Pancreas (tissue), 10 donors: ENCODE data around the gene ZNF727. TPM values are rescaled to one million over a fixed set of nuclear protein-coding genes. Genes with fewer than 3 reads are reported as not detected.
"Not testable (repeated sequence)": the region's sequence is repeated elsewhere in the genome, so short reads cannot be mapped to it uniquely, and the experiment has no call there.

ENCODE experiments used
- ATAC-seq, 4 donors: fragments of 200-7000 bp; cut with Tn5 transposase; one replicate each; pipeline versions ENCODE4 v1.8.0 to v1.9.1; 2020; ENCODE audit warnings: mild to moderate bottlenecking in 4 of 4, moderate library complexity in 4 of 4
- DNase-seq, 6 donors: peaks; one replicate each; pipeline ENCODE4 v3.0.0-alpha.2; 2020
- FAIRE-seq: peaks from 2 replicates; lab custom pipeline; 2012; peaks lifted over from hg19 to GRCh38; lab: Jason Lieb, UNC
- H3K27ac ChIP-seq, 4 donors: fragments of 200-600 bp; sonication (generic); 1 replicate in 3 of 4; 2 replicates in 1 of 4; pipeline versions ENCODE4 v1.5.0 to v1.8.0; 2020
- H3K27me3 ChIP-seq, 4 donors: fragments of 200-600 bp; one replicate each; pipeline ENCODE4 v1.8.0; 2021
- H3K36me3 ChIP-seq, 3 donors: fragments of 200-600 bp; sonication (generic) in 1 of 3; one replicate each; pipeline versions ENCODE4 v1.5.0 to v1.8.0; 2020 to 2021
- H3K4me1 ChIP-seq, 3 donors: fragments of 200-600 bp; one replicate each; pipeline ENCODE4 v1.8.0; 2021
- H3K4me3 ChIP-seq, 4 donors: fragments of 200-600 bp; sonication (generic) in 2 of 4; one replicate each; pipeline versions ENCODE4 v1.5.0 to v1.8.0; 2020 to 2021
- H3K9me3 ChIP-seq, 4 donors: fragments of 200-600 bp; one replicate each; pipeline ENCODE4 v1.8.0; 2021
- WGBS, 2 donors: extraction: QIAGEN DNeasy Blood & Tissue Kit; methylation state at CpG; one replicate each; pipeline ENCODE4 v1.1.7; 2013; 5-methylcytosine and 5-hydroxymethylcytosine counted together
- intact Hi-C, 3 donors: fragments of 100-400 bp; cut with DNase I; formaldehyde crosslinking; loops; one replicate each; pipeline versions ENCODE4 v1.11.1 to v1.14.2; 2022
- polyA plus RNA-seq, 2 donors: library from polyadenylated mRNA; stranded (reverse); fragments of 200-250 nt; gene quantifications; one replicate each; pipeline ENCODE4 v1.2.3, GENCODE V29; 2013
- total RNA-seq, 6 donors: library from RNA; stranded (reverse); fragmentation: NEBNext Ultra II Directional in 4 of 6; extraction: Animal tissue kit (Norgen Biotek cat#: 25700) in 4 of 6; gene quantifications; one replicate each; pipeline versions ENCODE4 v1.2.1 to v1.2.4, GENCODE V29; 2021 to 2023
- TF ChIP-seq, protein P1 (sequence below), 4 donors: fragments of 200-600 bp; sonication (generic) in 3 of 4; IDR thresholded peaks; one replicate each; pipeline versions ENCODE4 v1.5.0 to v1.8.0; 2021; ENCODE audit warnings: antibody characterized with exemption in 4 of 4
- donor health status: healthy with polysubstance abuse.
- donor health status: DM: no; HTN: no; CAD: no; lungs with moderate emphysema.
- donor health status: DM: no; HTN: no; CAD: no.
- donor health status: control.
- donor health status: control.
- donor health status: Bipolar disorder and iron deficiency.
- donor health status: DM: yes; HTN: yes; CAD: no.
- donor health status: DM: no; HTN: no; CAD: no.
- donor health status: DM: no; HTN: no; CAD: no.
- donor health status: DM: yes; HTN: yes; CAD: no.

The ZNF727 gene
- total RNA-seq (1 to 10 TPM; 1.4 to 5.0 (median 2.1) TPM), polyA plus RNA-seq (under 1 TPM; 0.34 to 0.68 TPM)

DNA sequence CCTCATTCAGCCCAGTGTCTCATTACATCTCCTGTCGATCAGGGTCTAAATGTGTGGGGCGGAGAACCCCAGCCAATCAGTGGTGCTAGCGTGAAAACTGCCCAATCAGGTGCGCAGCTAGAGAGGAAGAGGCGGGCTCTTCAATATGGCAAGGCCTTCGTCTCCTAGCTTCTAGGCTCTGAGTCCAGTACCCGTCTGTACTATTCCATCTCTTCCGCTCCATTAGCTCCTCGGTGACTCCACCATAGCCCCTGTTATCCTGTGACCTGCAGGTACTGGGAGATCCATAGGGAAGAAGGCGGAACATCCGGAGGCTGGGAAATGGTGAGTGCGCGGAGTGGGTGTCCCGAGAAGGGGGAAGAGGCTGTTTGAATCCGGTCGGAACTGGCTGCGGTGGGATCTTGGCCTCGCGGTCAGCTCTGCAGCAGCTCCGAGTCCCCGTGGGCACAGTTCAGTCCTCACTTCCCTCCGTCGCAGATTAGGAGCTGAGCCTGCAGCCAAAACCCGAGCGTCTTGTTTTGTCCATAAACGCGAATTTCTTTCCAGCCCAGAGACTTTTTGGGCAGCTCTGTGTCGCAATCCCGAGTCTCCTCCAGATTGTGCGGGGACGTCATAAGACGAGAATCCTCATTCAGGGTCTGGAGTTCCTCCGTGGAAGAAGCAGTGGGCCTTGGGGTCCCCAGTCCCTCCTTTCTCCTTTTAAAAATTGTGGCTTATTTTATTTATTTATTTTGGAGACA is at the start of gene ZNF727:
ZNF727 (plus strand) TSS at position 134 of the 740 bp plus-strand sequence; CDS start at position 322, 188 bp downstream.
- ATAC-seq (peak; percentile 97 to 99 (median 98)), FAIRE-seq (no peak), DNase-seq (peak; percentile 60 to 81 (median 74))
- WGBS, 2 donors: 1 to 8% methylated on average over 33 of the region's 33 CpGs
- no peaks in the 10 kb centered on the region for H3K4me1 ChIP-seq
- intact Hi-C loops: no loop called here
- TF ChIP-seq, protein P1, sequence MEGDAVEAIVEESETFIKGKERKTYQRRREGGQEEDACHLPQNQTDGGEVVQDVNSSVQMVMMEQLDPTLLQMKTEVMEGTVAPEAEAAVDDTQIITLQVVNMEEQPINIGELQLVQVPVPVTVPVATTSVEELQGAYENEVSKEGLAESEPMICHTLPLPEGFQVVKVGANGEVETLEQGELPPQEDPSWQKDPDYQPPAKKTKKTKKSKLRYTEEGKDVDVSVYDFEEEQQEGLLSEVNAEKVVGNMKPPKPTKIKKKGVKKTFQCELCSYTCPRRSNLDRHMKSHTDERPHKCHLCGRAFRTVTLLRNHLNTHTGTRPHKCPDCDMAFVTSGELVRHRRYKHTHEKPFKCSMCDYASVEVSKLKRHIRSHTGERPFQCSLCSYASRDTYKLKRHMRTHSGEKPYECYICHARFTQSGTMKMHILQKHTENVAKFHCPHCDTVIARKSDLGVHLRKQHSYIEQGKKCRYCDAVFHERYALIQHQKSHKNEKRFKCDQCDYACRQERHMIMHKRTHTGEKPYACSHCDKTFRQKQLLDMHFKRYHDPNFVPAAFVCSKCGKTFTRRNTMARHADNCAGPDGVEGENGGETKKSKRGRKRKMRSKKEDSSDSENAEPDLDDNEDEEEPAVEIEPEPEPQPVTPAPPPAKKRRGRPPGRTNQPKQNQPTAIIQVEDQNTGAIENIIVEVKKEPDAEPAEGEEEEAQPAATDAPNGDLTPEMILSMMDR (IDR thresholded peaks at IDR 0.05): no peak
- H3K9me3 ChIP-seq: no peaks in the 10 kb centered on the region
- H3K27me3 ChIP-seq: no peaks in the 10 kb centered on the region
- peak within 1 kb of the TSS; percentile 29 to 51 (median 40) for H3K4me3 ChIP-seq
- no peaks in the 10 kb centered on the region for H3K36me3 ChIP-seq
- H3K27ac ChIP-seq: peak within 1 kb of the TSS; percentile 25 to 79 (median 44)

DNA sequence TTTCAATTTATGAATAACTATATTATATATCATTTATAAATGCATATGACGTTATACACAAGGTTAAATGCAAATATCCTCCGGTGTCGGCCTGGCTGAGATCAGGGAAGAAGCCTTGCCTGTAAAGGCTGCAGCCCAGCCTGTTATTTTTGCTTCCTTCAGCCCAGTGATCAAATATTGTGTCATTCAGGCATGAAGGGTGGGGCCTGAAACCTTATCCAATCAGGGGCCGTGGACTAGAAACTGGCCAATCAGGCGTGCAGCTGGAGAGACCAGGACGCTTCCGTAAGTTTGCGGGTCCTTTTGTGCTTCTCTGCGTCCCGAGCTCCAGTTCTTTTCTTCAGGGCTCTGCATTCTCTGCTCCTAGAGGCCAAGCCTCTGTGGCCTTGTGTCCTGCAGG is 46.7 kb upstream of the ZNF727 start, which contains the start of gene ZNF722:
ZNF722 (plus strand) TSS at position 301 of the 400 bp plus-strand sequence. CDS start 113 bp downstream, outside the sequence.
- ATAC-seq: no peak
- Histone ChIP-seq H3K4me1 (no peaks in the 10 kb centered on the region), H3K27me3 (no peaks in the 10 kb centered on the region), H3K36me3 (no peaks in the 10 kb centered on the region), H3K27ac (no peak within 1 kb of the TSS), H3K9me3 (no peaks in the 10 kb centered on the region), H3K4me3 (no peak within 1 kb of the TSS)
- DNase-seq: no peak
- intact Hi-C loops: no loop called here
- WGBS, 2 donors: 75 to 85% methylated on average over 10 of the region's 10 CpGs
- no peak for FAIRE-seq
- TF ChIP-seq, protein P1 (IDR thresholded peaks at IDR 0.05): no peak

DNA sequence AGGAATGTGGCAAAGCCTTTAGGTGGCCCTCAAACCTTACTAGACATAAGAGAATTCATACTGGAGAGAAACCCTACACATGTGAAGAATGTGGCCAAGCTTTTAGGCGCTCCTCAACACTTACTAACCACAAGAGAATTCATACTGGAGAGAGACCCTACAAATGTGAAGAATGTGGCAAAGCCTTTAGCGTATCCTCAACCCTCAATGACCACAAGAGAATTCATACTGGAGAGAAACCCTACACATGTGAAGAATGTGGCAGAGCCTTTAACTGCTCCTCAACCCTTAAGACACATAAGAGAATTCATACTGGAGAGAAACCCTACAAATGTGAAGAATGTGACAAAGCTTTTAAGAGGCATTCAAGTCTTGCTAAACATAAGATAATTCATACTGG is 29.7 kb upstream of the ZNF727 start:
- H3K36me3 ChIP-seq, H3K27me3 ChIP-seq, H3K4me3 ChIP-seq, ATAC-seq, H3K4me1 ChIP-seq, H3K9me3 ChIP-seq, FAIRE-seq, intact Hi-C loops, DNase-seq, H3K27ac ChIP-seq: not testable (repeated sequence)
- WGBS, 2 donors: 49 to 65% methylated on average over 2 of the region's 2 CpGs

DNA sequence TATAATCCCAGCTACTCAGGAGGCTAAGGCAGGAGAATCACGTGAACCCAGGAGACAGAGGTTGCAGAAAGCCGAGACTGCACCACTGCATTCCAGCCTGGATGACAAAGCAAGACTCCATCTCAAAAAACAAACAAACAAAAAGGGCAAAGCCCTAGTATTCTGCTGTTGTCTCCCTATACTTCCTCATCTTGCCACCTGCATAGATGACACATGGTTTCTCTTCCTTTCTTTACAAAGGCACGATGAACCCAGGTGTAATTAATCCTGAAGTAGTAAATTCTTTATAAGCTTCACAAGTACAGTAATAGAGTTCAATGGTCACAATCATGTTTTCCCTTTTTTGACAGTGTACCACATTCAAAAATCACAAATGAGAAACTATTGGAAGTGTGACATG is 9.8 kb upstream of the ZNF727 start:
- no peak overlapping the region for H3K27ac ChIP-seq
- intact Hi-C loops: no loop called here
- WGBS, 2 donors: 74 to 75% methylated on average over 3 of the region's 3 CpGs
- FAIRE-seq (no peak), ATAC-seq (no peak), DNase-seq (no peak)
- H3K9me3 ChIP-seq: no peaks in the 10 kb centered on the region
- H3K36me3 ChIP-seq: no peaks in the 10 kb centered on the region
- no peaks in the 10 kb centered on the region for H3K27me3 ChIP-seq
- TF ChIP-seq, protein P1 (IDR thresholded peaks at IDR 0.05): no peak
- no peak overlapping the region for H3K4me3 ChIP-seq
- no peaks in the 10 kb centered on the region for H3K4me1 ChIP-seq

DNA sequence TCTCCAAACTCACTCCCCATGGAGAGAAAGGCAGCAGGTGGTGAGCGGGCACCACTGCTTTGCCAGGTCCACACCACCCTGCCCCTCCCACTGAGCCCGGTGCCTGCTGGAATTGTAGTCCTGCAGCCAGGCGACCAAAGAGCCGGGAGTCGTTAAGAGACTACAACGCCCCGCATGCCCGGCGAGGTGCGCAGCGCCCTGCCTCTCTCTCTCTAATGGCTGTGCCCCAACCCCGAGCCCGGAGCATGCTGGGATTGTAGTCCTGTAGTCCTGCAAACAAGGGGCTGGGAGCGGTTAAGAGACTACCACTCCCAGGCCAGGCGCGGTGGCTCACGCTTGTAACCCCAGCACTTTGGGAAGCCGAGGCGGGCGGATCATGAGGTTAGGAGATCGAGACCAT is 8.1 kb upstream of the ZNF727 start:
- 7 to 15% methylated on average over 21 of the region's 21 CpGs for WGBS, 2 donors
- Histone ChIP-seq H3K9me3 (no peaks in the 10 kb centered on the region), H3K4me1 (no peaks in the 10 kb centered on the region), H3K27ac (no peak overlapping the region), H3K36me3 (no peaks in the 10 kb centered on the region), H3K4me3 (no peak overlapping the region), H3K27me3 (no peaks in the 10 kb centered on the region)
- no peak for FAIRE-seq
- intact Hi-C loops: no loop called here
- TF ChIP-seq, protein P1 (IDR thresholded peaks at IDR 0.05): no peak
- peak in 3 of 4 donors; percentile 31 to 87 (median 48) for ATAC-seq
- peak in 1 of 6 donors; percentile 20 for DNase-seq
